ENCODE results near the gene ZNF385C. TPM values are rescaled to one million over a fixed set of nuclear protein-coding genes. Genes with fewer than 3 reads are reported as not detected.
A peak's percentile ranks its signal among the peaks of the same experiment; 100 is the strongest.

The ZNF385C gene
- total and polyA plus RNA-seq, 2 of the 13 experiments (the other 11 are each of a cell fraction or from before 2014, with no cell fraction given): 2.3 to 6.1 TPM

DNA sequence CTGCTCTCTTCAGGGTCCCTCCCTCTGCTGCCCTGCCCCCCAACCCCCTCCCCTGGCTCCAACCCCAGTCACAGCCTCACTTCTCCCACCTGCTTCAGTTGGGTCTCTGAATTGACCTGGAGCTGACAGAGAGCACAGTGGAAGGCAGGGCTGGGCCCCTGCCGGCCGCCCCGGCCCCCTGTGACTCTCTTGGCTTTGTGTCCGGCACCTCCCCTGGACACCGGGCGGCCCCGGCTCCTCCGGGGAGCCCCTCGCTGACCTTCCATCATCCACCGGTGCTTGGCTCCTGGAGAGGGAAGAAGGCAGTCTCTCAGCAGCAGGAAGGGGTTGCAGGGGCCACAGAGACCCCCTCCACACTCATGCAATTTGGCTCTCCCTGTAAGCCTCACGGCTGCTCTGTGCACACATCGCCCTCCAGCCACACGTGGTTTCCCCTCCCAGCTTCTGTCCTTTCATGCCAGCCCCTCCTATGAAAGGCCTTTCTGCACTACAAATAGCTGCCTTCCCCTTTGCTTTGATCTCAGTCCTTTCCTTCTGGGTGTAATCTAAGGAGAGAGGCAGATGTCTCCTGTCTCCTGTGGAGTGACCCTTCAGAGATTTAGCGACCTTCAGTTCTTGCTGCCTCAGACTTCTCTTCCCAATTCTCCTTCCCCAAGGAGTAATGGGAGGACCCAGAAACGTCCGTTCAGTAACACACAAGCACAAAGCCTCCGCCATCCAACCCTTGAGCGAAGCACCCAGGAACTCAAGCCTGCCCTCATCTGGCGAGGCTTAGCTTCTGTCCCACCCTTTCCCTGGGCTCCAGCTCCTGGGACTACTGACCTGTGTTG lies 70.1 kb downstream of the ZNF385C start (continued):
- TF ChIP-seq, protein P1, sequence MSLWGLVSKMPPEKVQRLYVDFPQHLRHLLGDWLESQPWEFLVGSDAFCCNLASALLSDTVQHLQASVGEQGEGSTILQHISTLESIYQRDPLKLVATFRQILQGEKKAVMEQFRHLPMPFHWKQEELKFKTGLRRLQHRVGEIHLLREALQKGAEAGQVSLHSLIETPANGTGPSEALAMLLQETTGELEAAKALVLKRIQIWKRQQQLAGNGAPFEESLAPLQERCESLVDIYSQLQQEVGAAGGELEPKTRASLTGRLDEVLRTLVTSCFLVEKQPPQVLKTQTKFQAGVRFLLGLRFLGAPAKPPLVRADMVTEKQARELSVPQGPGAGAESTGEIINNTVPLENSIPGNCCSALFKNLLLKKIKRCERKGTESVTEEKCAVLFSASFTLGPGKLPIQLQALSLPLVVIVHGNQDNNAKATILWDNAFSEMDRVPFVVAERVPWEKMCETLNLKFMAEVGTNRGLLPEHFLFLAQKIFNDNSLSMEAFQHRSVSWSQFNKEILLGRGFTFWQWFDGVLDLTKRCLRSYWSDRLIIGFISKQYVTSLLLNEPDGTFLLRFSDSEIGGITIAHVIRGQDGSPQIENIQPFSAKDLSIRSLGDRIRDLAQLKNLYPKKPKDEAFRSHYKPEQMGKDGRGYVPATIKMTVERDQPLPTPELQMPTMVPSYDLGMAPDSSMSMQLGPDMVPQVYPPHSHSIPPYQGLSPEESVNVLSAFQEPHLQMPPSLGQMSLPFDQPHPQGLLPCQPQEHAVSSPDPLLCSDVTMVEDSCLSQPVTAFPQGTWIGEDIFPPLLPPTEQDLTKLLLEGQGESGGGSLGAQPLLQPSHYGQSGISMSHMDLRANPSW (CRISPR knock-in tag; IDR thresholded peaks at IDR 0.05; ENCODE audit: borderline replicate concordance): no peak
- TF ChIP-seq ZNF326 (CRISPR knock-in tag; IDR thresholded peaks at IDR 0.05; ENCODE audit: borderline replicate concordance) (no peak), FOXM1 (CRISPR knock-in tag; IDR thresholded peaks at IDR 0.05) (no peak), RXRA (CRISPR knock-in tag; IDR thresholded peaks at IDR 0.05) (peak; percentile 63; the same call in 1 of the 2 replicates), RBFOX2 (IDR thresholded peaks at IDR 0.05; ENCODE audit: low read depth, low read length) (no peak), KDM1A (CRISPR knock-in tag; IDR thresholded peaks at IDR 0.05) (peak; percentile 53; the same call in 1 of the 2 replicates), ZBTB3 (CRISPR knock-in tag; IDR thresholded peaks at IDR 0.05; ENCODE audit: borderline replicate concordance, low read depth) (no peak), EZH2 (conservative IDR thresholded peaks at IDR 0.05; ENCODE audit: low read depth, low read length) (no peak), MAFK (conservative IDR thresholded peaks at IDR 0.05 in 1 of 2, IDR thresholded peaks at IDR 0.05 in 1 of 2; ENCODE audit: low read length in 2 of 2) (no peak), SRY (CRISPR knock-in tag; IDR thresholded peaks at IDR 0.05) (no peak; the same call in 1 of the 2 replicates), ZNF775 (CRISPR knock-in tag; IDR thresholded peaks at IDR 0.05; ENCODE audit: borderline replicate concordance) (no peak), ZNF547 (CRISPR knock-in tag; IDR thresholded peaks at IDR 0.05) (no peak), ZNF737 (CRISPR knock-in tag; IDR thresholded peaks at IDR 0.05; ENCODE audit: borderline replicate concordance) (no peak), ZNF20 (CRISPR knock-in tag; IDR thresholded peaks at IDR 0.05) (no peak), ZNF230 (CRISPR knock-in tag; IDR thresholded peaks at IDR 0.05) (no peak)
- TF ChIP-seq, protein P2, sequence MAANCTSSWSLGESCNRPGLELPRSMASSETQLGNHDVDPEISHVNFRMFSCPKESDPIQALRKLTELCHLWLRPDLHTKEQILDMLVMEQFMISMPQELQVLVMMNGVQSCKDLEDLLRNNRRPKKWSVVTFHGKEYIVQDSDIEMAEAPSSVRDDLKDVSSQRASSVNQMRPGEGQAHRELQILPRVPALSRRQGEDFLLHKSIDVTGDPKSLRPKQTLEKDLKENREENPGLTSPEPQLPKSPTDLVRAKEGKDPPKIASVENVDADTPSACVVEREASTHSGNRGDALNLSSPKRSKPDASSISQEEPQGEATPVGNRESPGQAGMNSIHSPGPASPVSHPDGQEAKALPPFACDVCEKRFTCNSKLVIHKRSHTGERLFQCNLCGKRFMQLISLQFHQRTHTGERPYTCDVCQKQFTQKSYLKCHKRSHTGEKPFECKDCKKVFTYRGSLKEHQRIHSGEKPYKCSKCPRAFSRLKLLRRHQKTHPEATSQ (CRISPR knock-in tag; IDR thresholded peaks at IDR 0.05; ENCODE audit: borderline replicate concordance): no peak
- TF ChIP-seq, protein P3, sequence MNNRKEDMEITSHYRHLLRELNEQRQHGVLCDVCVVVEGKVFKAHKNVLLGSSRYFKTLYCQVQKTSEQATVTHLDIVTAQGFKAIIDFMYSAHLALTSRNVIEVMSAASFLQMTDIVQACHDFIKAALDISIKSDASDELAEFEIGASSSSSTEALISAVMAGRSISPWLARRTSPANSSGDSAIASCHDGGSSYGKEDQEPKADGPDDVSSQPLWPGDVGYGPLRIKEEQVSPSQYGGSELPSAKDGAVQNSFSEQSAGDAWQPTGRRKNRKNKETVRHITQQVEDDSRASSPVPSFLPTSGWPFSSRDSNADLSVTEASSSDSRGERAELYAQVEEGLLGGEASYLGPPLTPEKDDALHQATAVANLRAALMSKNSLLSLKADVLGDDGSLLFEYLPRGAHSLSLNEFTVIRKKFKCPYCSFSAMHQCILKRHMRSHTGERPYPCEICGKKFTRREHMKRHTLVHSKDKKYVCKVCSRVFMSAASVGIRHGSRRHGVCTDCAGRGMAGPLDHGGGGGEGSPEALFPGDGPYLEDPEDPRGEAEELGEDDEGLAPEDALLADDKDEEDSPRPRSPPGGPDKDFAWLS (CRISPR knock-in tag; IDR thresholded peaks at IDR 0.05; ENCODE audit: borderline replicate concordance): no peak
- TF ChIP-seq, protein P4, sequence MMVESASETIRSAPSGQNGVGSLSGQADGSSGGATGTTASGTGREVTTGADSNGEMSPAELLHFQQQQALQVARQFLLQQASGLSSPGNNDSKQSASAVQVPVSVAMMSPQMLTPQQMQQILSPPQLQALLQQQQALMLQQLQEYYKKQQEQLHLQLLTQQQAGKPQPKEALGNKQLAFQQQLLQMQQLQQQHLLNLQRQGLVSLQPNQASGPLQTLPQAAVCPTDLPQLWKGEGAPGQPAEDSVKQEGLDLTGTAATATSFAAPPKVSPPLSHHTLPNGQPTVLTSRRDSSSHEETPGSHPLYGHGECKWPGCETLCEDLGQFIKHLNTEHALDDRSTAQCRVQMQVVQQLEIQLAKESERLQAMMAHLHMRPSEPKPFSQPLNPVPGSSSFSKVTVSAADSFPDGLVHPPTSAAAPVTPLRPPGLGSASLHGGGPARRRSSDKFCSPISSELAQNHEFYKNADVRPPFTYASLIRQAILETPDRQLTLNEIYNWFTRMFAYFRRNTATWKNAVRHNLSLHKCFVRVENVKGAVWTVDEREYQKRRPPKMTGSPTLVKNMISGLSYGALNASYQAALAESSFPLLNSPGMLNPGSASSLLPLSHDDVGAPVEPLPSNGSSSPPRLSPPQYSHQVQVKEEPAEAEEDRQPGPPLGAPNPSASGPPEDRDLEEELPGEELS (CRISPR knock-in tag; IDR thresholded peaks at IDR 0.05): no peak
- TF ChIP-seq, protein P5, sequence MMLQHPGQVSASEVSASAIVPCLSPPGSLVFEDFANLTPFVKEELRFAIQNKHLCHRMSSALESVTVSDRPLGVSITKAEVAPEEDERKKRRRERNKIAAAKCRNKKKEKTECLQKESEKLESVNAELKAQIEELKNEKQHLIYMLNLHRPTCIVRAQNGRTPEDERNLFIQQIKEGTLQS (CRISPR knock-in tag; IDR thresholded peaks at IDR 0.05): 0 out of 2 replicates have a peak, but pooled peaks have one; percentile 15
